ENCODE measurements around the gene DIP2C.

GRCh38 chr10:528173-529165, 161.0 kb downstream of the DIP2C start:
- TF ChIP-seq CTCF (IDR thresholded peaks at IDR 0.05), result no peak
- no peak for TF ChIP-seq EZH2 (IDR thresholded peaks at IDR 0.05)

All from neural progenitor cell (in vitro differentiated cells).